Astrocyte of the cerebellum (primary cell): Measurements from ENCODE around the gene UNC79.

ENCODE experiments used
- DNase-seq: peaks from one replicate; pipeline ENCODE4 v3.0.0-alpha.2; 2011; ENCODE audit warnings: low read depth
- H3K4me3 ChIP-seq: 2 replicates; pipeline ENCODE4 v1.5.1; 2011; ENCODE audit warnings: mild to moderate bottlenecking, low read depth, low read length, moderate library complexity
- in situ Hi-C: cut with HindIII; loops from 2 replicates; pipeline ENCODE4 v1.10.0; 2017; ENCODE audit warnings: low sequenced_read_pairs
- TF ChIP-seq, protein P1 (sequence below): IDR thresholded peaks from 2 replicates; pipeline ENCODE4 v1.5.1; 2012; ENCODE audit warnings: low read length, low read depth, moderate library complexity, mild to moderate bottlenecking; ENCODE audit errors: missing control alignments

Gene UNC79

GRCh38 chr14:93716002-93716745 is 285.4 kb downstream of the UNC79 start:
- no peak overlapping the region for H3K4me3 ChIP-seq
- TF ChIP-seq, protein P1, sequence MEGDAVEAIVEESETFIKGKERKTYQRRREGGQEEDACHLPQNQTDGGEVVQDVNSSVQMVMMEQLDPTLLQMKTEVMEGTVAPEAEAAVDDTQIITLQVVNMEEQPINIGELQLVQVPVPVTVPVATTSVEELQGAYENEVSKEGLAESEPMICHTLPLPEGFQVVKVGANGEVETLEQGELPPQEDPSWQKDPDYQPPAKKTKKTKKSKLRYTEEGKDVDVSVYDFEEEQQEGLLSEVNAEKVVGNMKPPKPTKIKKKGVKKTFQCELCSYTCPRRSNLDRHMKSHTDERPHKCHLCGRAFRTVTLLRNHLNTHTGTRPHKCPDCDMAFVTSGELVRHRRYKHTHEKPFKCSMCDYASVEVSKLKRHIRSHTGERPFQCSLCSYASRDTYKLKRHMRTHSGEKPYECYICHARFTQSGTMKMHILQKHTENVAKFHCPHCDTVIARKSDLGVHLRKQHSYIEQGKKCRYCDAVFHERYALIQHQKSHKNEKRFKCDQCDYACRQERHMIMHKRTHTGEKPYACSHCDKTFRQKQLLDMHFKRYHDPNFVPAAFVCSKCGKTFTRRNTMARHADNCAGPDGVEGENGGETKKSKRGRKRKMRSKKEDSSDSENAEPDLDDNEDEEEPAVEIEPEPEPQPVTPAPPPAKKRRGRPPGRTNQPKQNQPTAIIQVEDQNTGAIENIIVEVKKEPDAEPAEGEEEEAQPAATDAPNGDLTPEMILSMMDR: no peak
- in situ Hi-C loops: no loop called here
- no peak for DNase-seq

GRCh38 chr14:93716746-93717667 is 286.3 kb downstream of the UNC79 start:
- H3K4me3 ChIP-seq: no peak overlapping the region
- DNase-seq: no peak
- in situ Hi-C loops: no loop called here
- TF ChIP-seq, protein P1: no peak

- in situ Hi-C loops: no loop called here
- DNase-seq: no peak
These were observed 287.1 kb downstream of the UNC79 start for GRCh38 chr14:93717668-93718320.

DNA sequence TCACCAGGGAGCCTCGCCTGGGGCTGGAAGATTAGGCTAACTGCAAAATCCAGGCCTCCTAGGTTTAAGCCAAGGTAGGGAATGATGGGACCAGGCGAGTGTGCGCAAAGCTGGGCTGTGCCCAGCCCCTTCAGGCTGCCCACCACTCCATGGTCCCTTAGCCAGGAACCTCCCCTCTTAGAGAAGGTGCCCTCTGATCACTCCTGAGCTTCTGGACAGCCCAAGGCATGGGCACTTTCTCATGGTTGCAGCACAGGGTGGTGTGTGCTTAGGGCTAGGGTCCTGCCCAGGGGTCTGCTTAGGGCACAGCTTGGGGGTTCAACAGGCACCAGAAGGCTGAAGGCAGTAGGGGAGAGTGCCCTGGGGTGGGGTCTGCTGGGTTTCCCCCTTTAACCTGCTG is 288.5 kb downstream of the UNC79 start:
- TF ChIP-seq, protein P1: no peak
- no peak for DNase-seq
- no peak overlapping the region for H3K4me3 ChIP-seq
- in situ Hi-C loops: no loop called here

More at GRCh38 chr14:93717668-93718320, 287.1 kb downstream of the UNC79 start:
- no peak overlapping the region for H3K4me3 ChIP-seq
- TF ChIP-seq, protein P1: no peak

DNA sequence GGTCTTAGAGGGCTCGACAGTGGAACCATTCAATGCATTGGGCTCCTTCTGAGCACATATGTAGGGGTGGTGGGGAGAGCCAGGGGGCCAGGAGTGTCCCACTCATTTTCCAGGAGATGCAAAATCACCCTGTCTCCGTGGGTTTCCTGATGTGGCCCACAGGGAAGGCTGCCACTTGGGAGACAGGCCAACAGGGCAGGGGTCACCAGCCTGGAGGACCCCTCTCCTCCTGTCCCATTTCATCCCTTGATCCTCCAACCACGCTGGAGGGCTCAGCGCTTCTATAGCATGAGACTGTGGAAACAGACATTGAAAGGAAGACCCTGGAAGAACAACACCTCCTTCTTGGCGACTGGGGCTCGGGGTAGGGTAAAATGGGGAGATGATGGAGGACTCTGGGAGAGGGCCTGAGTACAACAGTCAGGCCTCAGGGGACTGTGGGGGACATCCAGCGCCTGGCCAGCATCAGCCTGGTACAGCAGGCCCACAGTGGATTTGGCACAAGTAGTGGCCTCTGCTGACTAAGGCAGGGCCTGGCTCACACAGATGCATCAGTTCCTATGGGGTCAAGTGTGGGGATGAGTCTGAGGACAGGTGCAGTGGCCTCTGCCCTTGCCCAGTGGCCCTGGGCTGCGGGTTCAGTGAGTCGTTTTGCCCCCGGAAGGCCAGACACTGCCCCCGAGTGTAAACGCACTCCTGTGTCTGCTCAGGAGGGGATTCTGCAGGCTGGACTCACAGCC is 289.5 kb downstream of the UNC79 start:
- no peak overlapping the region for H3K4me3 ChIP-seq
- in situ Hi-C loops: no loop called here
- no peak for DNase-seq
- TF ChIP-seq, protein P1: no peak
